Mucosa of descending colon (tissue), 3 donors: ENCODE measurements around the gene CAMKMT. TPM values are rescaled to one million over a fixed set of nuclear protein-coding genes. Genes with fewer than 3 reads are reported as not detected.

Experiments
- ATAC-seq: fragments of 200-7000 bp; cut with Tn5 transposase; one replicate; pipeline ENCODE4 v1.9.1; 2020; ENCODE audit warnings: mild to moderate bottlenecking, moderate library complexity
- DNase-seq, 3 donors: peaks; one replicate each; pipeline ENCODE4 v3.0.0-alpha.2; 2020
- H3K36me3 ChIP-seq: fragments of 200-600 bp; one replicate; pipeline ENCODE4 v1.8.0; 2021; ENCODE audit warnings: low read depth, mild to moderate bottlenecking
- H3K4me1 ChIP-seq: fragments of 200-600 bp; one replicate; pipeline ENCODE4 v1.8.0; 2021; ENCODE audit warnings: low read depth, mild to moderate bottlenecking
- H3K4me3 ChIP-seq: fragments of 200-600 bp; one replicate; pipeline ENCODE4 v1.8.0; 2021; ENCODE audit warnings: mild to moderate bottlenecking
- H3K9me3 ChIP-seq: fragments of 200-600 bp; one replicate; pipeline ENCODE4 v1.8.0; 2021; ENCODE audit warnings: mild to moderate bottlenecking
- CTCF ChIP-seq: fragments of 200-600 bp; IDR thresholded peaks from one replicate; pipeline ENCODE4 v1.8.0; 2022; ENCODE audit warnings: antibody characterized with exemption, mild to moderate bottlenecking
- intact Hi-C, 2 donors: fragments of 100-400 bp; cut with DNase I in 1 of 2; cut with micrococcal nuclease in 1 of 2; formaldehyde crosslinking; loops; one replicate each; pipeline versions ENCODE4 v1.11.0 to v1.11.1; 2022; cut with DNase I, micrococcal nuclease
- total RNA-seq, 3 donors: library from RNA; stranded (reverse); fragmentation: NEBNext Ultra II Directional in 2 of 3; extraction: Animal tissue kit (Norgen Biotek cat#: 25700) in 2 of 3; gene quantifications; one replicate each; pipeline versions ENCODE4 v1.2.1 to v1.2.4, GENCODE V29; 2021 to 2023
- donor health status: DM: no; HTN: no; CAD: no; lungs with moderate emphysema.
- donor health status: DM: no; HTN: no; CAD: no.
- donor health status: DM: no; HTN: yes; CAD: no.

CAMKMT gene
- total RNA-seq, 3 donors from 2014 or later, result 13.2 to 16.0 (median 14.1) TPM

GRCh38 chr2:44674473-44675284 is 312.9 kb downstream of the CAMKMT start:
- Histone ChIP-seq H3K4me3 (no peak overlapping the region), H3K4me1 (no peaks in the 10 kb centered on the region), H3K36me3 (no peaks in the 10 kb centered on the region), H3K9me3 (no peaks in the 10 kb centered on the region)
- ATAC-seq, result no peak
- DNase-seq, result no peak
- TF ChIP-seq CTCF, result no peak
- intact Hi-C loops, result no loop called here

GRCh38 chr2:44676379-44676778 is 314.6 kb downstream of the CAMKMT start:
- no peak for ATAC-seq
- DNase-seq, result no peak
- Histone ChIP-seq H3K4me3 (no peak overlapping the region), H3K9me3 (no peaks in the 10 kb centered on the region), H3K4me1 (no peaks in the 10 kb centered on the region), H3K36me3 (no peaks in the 10 kb centered on the region)
- no peak for TF ChIP-seq CTCF
- intact Hi-C loops, result no loop called here

- ATAC-seq, result no peak
Measured at GRCh38 chr2:44679584-44679983, 317.8 kb downstream of the CAMKMT start.

GRCh38 chr2:44679990-44680389 is 318.2 kb downstream of the CAMKMT start:
- no peaks in the 10 kb centered on the region for H3K4me1 ChIP-seq
- intact Hi-C loops, result no loop called here
- ATAC-seq, result no peak
- TF ChIP-seq CTCF, result no peak
- H3K36me3 ChIP-seq, result no peaks in the 10 kb centered on the region
- no peaks in the 10 kb centered on the region for H3K9me3 ChIP-seq
- no peak for DNase-seq
- no peak overlapping the region for H3K4me3 ChIP-seq

More at GRCh38 chr2:44679584-44679983, 317.8 kb downstream of the CAMKMT start:
- no peak for TF ChIP-seq CTCF
- Histone ChIP-seq H3K9me3 (no peaks in the 10 kb centered on the region), H3K4me3 (no peak overlapping the region), H3K36me3 (no peaks in the 10 kb centered on the region), H3K4me1 (no peaks in the 10 kb centered on the region)
- no peak for DNase-seq
- intact Hi-C loops, result no loop called here

GRCh38 chr2:44680424-44680971 is 318.8 kb downstream of the CAMKMT start:
- TF ChIP-seq CTCF, result no peak
- H3K36me3 ChIP-seq, result no peaks in the 10 kb centered on the region
- no peaks in the 10 kb centered on the region for H3K4me1 ChIP-seq
- ATAC-seq, result no peak
- no peak for DNase-seq
- no peaks in the 10 kb centered on the region for H3K9me3 ChIP-seq
- intact Hi-C loops, result no loop called here
- H3K4me3 ChIP-seq, result no peak overlapping the region
